Glutamatergic neuron (in vitro differentiated cells): Measurements from ENCODE around the gene MCTP1. TPM values are rescaled to one million over a fixed set of nuclear protein-coding genes. Genes with fewer than 3 reads are reported as not detected.

Experiments used
- DNase-seq: peaks from one replicate; pipeline ENCODE4 v3.0.0; 2022
- H3K27ac Mint-ChIP-seq: one replicate; pipeline ENCODE4 v1.8.0; 2020; ENCODE audit warnings: mild to moderate bottlenecking, mixed read lengths, inconsistent platforms; ENCODE audit not compliant: unreplicated experiment
- H3K27me3 Mint-ChIP-seq: one replicate; pipeline ENCODE4 v1.8.0; 2020; ENCODE audit warnings: mild to moderate bottlenecking, moderate library complexity, mixed read lengths, inconsistent platforms; ENCODE audit not compliant: unreplicated experiment
- H3K36me3 Mint-ChIP-seq: one replicate; pipeline ENCODE4 v1.8.0; 2020; ENCODE audit warnings: mild to moderate bottlenecking, mixed read lengths, inconsistent platforms; ENCODE audit not compliant: unreplicated experiment
- H3K4me1 Mint-ChIP-seq: one replicate; pipeline ENCODE4 v1.8.0; 2020; ENCODE audit warnings: mild to moderate bottlenecking, low read depth, mixed read lengths, inconsistent platforms; ENCODE audit not compliant: unreplicated experiment
- H3K4me3 Mint-ChIP-seq: one replicate; pipeline ENCODE4 v1.8.0; 2020; ENCODE audit warnings: mild to moderate bottlenecking, mixed read lengths, inconsistent platforms; ENCODE audit not compliant: unreplicated experiment
- H3K9me3 Mint-ChIP-seq: one replicate; pipeline ENCODE4 v1.8.0; 2020; ENCODE audit warnings: mild to moderate bottlenecking, moderate library complexity, mixed read lengths, inconsistent platforms; ENCODE audit not compliant: unreplicated experiment
- CTCF ChIP-seq: fragments of 200-600 bp; sonication (generic); IDR thresholded peaks from one replicate; pipeline ENCODE4 v1.5.0; 2021; ENCODE audit not compliant: partially characterized antibody, unreplicated experiment
- total RNA-seq: library from RNA; stranded (reverse); fragmentation: NEBNext Ultra II Directional; extraction: Animal tissue kit (Norgen Biotek cat#: 25700); gene quantifications from one replicate; pipeline ENCODE4 v1.2.1, GENCODE V29; 2021; ENCODE audit not compliant: unreplicated experiment

Gene MCTP1
- total RNA-seq, 1 donor from 2014 or later = 1.7 TPM

DNA sequence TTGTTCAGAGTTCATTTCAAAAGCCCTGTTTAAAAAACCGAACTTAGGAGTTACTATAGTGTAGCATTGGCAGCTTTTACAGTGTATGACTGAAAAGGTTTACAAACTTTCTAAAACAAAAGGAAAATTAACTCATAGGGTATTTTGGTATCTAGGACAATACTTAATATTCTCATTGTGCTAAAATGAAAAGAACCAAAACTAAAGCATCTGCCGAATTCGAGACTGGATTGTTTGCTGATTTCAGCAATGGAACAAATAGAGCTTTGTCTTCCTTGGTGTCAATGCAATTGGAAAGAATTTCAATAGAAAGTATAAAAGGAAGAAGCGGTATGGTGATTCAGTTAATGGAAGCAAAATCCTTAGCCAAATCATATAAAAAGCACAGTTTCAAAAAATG is 412.4 kb downstream of the MCTP1 start:
- no peak for TF ChIP-seq CTCF
- Mint-ChIP-seq H3K9me3 (no peaks in the 10 kb centered on the region), H3K4me3 (no peak overlapping the region), H3K36me3 (no peaks in the 10 kb centered on the region), H3K4me1 (peaks cover 12% of the 10 kb centered on the region), H3K27ac (no peak overlapping the region), H3K27me3 (no peaks in the 10 kb centered on the region)
- DNase-seq = no peak

- Mint-ChIP-seq H3K36me3 (no peaks in the 10 kb centered on the region), H3K27me3 (no peaks in the 10 kb centered on the region), H3K4me3 (no peak overlapping the region), H3K9me3 (no peaks in the 10 kb centered on the region), H3K4me1 (peaks cover 12% of the 10 kb centered on the region), H3K27ac (peak overlapping the region; percentile 81)
- no peak for TF ChIP-seq CTCF
- DNase-seq = peak; percentile 37
Measured at GRCh38 chr5:94870511-94871183, 414.2 kb downstream of the MCTP1 start.

GRCh38 chr5:94869921-94870320 is 415.0 kb downstream of the MCTP1 start:
- Mint-ChIP-seq H3K9me3 (no peaks in the 10 kb centered on the region), H3K36me3 (no peaks in the 10 kb centered on the region), H3K27me3 (no peaks in the 10 kb centered on the region), H3K4me3 (no peak overlapping the region), H3K27ac (no peak overlapping the region), H3K4me1 (peaks cover 13% of the 10 kb centered on the region)
- DNase-seq = no peak
- no peak for TF ChIP-seq CTCF

GRCh38 chr5:94863951-94864350 is 420.9 kb downstream of the MCTP1 start:
- TF ChIP-seq CTCF = no peak
- H3K27ac Mint-ChIP-seq = no peak overlapping the region
- peaks cover 10% of the 10 kb centered on the region for H3K4me1 Mint-ChIP-seq
- H3K36me3 Mint-ChIP-seq = no peaks in the 10 kb centered on the region
- H3K4me3 Mint-ChIP-seq = no peak overlapping the region
- H3K9me3 Mint-ChIP-seq = no peaks in the 10 kb centered on the region
- DNase-seq = no peak
- no peaks in the 10 kb centered on the region for H3K27me3 Mint-ChIP-seq

DNA sequence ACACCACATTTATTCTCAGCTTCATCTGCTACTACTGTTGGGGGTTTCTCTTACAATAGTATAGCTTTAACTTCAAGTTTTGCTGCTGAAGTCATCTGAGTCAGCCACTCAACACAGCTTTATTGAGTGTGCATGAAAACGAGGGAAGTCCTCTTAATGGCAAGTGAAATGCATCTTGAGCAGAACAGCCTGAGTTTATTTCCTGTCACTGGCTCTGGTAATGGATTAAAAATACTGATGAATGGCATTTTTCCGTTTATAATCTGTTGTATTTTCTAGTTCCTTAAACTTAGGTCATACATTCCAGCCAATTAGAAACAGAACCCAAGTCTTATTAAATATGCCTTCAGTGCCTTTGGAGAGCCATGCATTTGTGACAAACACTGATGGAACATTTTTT is 427.8 kb downstream of the MCTP1 start:
- no peak for TF ChIP-seq CTCF
- no peak overlapping the region for H3K27ac Mint-ChIP-seq
- no peaks in the 10 kb centered on the region for H3K27me3 Mint-ChIP-seq
- H3K36me3 Mint-ChIP-seq = no peaks in the 10 kb centered on the region
- H3K9me3 Mint-ChIP-seq = no peaks in the 10 kb centered on the region
- DNase-seq = no peak
- no peak overlapping the region for H3K4me3 Mint-ChIP-seq
- no peaks in the 10 kb centered on the region for H3K4me1 Mint-ChIP-seq
